Astrocyte of the cerebellum (primary cell): Measurements from ENCODE around the gene ATOSB.

Source experiments
- DNase-seq: peaks from one replicate; pipeline ENCODE4 v3.0.0-alpha.2; 2011; ENCODE audit warnings: low read depth
- H3K4me3 ChIP-seq: 2 replicates; pipeline ENCODE4 v1.5.1; 2011; ENCODE audit warnings: mild to moderate bottlenecking, low read depth, low read length, moderate library complexity
- in situ Hi-C: cut with HindIII; loops from 2 replicates; pipeline ENCODE4 v1.10.0; 2017; ENCODE audit warnings: low sequenced_read_pairs
- TF ChIP-seq, protein P1 (sequence below): IDR thresholded peaks from 2 replicates; pipeline ENCODE4 v1.5.1; 2012; ENCODE audit warnings: low read length, low read depth, moderate library complexity, mild to moderate bottlenecking; ENCODE audit errors: missing control alignments

ATOSB gene

GRCh38 chr9:35136866-35137265 is 21.2 kb upstream of the ATOSB start:
- TF ChIP-seq, protein P1, sequence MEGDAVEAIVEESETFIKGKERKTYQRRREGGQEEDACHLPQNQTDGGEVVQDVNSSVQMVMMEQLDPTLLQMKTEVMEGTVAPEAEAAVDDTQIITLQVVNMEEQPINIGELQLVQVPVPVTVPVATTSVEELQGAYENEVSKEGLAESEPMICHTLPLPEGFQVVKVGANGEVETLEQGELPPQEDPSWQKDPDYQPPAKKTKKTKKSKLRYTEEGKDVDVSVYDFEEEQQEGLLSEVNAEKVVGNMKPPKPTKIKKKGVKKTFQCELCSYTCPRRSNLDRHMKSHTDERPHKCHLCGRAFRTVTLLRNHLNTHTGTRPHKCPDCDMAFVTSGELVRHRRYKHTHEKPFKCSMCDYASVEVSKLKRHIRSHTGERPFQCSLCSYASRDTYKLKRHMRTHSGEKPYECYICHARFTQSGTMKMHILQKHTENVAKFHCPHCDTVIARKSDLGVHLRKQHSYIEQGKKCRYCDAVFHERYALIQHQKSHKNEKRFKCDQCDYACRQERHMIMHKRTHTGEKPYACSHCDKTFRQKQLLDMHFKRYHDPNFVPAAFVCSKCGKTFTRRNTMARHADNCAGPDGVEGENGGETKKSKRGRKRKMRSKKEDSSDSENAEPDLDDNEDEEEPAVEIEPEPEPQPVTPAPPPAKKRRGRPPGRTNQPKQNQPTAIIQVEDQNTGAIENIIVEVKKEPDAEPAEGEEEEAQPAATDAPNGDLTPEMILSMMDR, result no peak
- DNase-seq, result no peak
- no peak overlapping the region for H3K4me3 ChIP-seq
- in situ Hi-C loops, result no loop called here

DNA sequence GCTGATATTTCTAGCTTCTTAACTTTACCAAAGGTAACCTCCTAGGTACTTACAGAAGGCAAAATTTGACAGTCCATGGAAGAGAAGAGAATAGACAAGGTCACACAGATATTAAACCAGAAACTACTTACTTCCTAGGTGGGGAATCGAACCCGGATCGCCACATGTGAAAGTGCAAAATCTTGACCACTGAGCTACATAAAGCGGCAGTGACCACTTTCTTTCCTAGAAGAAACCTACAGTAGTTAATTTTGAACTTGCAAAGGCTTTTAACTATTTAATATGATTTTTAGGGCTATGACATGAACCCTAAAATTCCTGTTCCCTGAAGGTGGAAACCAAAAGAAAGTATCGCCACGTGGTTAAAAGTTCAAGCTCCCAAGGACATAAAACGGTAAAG is 20.3 kb upstream of the ATOSB start:
- no peak overlapping the region for H3K4me3 ChIP-seq
- in situ Hi-C loops, result no loop called here
- DNase-seq, result no peak
- TF ChIP-seq, protein P1, result no peak

DNA sequence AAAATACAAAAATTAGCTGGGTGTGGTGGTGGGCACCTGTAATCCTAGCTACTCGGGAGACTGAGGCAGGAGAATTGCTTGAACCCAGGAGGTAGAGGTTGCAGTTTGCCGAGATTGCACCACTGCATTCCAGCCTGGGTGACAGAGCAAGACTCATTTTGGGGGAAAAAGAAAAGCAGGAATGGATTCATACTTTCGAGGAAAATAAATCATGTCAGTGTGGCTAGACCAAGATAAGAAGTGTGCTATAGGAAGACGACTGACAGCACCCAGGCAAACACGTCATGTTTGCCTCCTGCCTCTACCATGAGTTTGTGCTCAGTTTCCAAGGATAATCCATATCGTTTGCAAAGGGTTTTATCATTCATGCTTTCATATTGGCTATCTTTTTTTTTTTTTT is 19.3 kb upstream of the ATOSB start:
- DNase-seq, result no peak
- TF ChIP-seq, protein P1, result no peak
- H3K4me3 ChIP-seq, result no peak overlapping the region
- in situ Hi-C loops, result no loop called here

GRCh38 chr9:35116898-35117551 is 1.4 kb upstream of the ATOSB start:
- in situ Hi-C loops, result no loop called here
- peak; percentile 90 for DNase-seq
- peak overlapping the region; percentile 68 for H3K4me3 ChIP-seq
- TF ChIP-seq, protein P1, result peak; percentile 93

DNA sequence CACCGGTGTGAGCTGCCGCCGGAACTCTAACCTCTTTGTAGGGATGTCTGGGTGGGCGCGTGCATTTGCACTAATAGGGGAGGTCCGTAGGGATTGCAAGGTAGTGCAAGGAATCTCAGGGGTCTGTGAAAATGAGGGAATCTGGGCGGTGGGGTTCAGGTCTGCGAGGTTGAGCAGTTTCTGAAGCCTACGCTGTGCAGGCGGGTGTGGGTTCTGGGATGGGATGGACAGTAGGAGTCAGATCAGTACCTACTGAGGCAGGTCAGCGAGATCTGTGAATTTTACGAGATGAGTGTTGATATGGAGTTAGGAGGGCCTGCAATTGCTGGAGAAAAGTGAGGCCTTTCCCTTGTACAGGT is 856 bp upstream of the ATOSB start:
- in situ Hi-C loops, result no loop called here
- TF ChIP-seq, protein P1, result no peak

DNA sequence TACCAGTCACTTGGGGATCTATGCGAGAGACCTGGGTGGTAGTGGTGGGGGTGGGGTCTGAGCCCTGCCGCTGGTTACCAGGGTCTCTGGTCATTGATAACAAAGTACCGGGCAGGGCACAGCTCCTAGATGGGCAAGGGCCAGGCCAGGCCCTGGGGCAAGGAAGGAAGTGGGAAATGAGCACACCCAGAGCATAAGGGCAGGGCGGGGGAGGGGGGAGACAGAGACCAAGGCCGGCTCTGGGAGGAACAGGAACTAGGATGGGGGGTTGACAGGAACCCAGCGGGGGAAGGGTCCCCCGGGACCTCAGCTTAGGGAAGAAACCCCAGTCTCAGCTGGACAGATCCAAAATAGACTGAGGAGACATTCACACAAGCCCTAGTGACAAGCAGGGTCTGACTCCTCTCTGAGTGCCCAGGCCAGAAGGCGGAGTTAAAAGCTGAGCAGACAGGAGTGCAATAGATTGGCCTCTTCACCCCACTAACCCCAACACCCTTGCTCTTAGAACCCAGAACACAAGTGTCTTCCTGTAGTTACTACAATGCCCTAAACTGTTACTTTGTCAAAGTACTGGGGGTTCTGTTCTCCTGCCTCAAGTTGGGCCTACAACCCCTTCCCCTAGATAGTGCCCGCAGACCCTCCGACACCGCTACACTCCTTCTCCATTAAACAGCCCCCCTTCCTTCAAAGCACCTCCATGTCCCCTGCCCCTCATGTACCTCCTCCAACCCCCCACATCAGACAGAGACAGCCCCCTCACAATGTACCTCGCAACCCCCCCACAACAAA is 628 bp downstream of the ATOSB start:
- peak overlapping the region; percentile 68 for H3K4me3 ChIP-seq

More for the DNA sequence above, 856 bp upstream of the ATOSB start:
- H3K4me3 ChIP-seq, result peak overlapping the region; percentile 68
- no peak for DNase-seq

More for the DNA sequence above, 628 bp downstream of the ATOSB start:
- DNase-seq, result no peak
- in situ Hi-C loops, result no loop called here
- TF ChIP-seq, protein P1, result no peak
